BJ (cell line): ENCODE data around the gene TRANK1. TPM values are rescaled to one million over a fixed set of nuclear protein-coding genes. Genes with fewer than 3 reads are reported as not detected.

ENCODE experiments used
- CTCF ChIA-PET: fragments of 350-600 bp; formaldehyde crosslinking; extraction: SDS; loops from one replicate; lab custom pipeline; 2021; ENCODE audit warnings: antibody characterized with exemption, inconsistent platforms; lab: Yijun Ruan, JAX
- POLR2A ChIA-PET: fragments of 300-600 bp; sonication (Branson Sonifier 250); formaldehyde crosslinking; extraction: SDS; loops from one replicate; lab custom pipeline; 2021; ENCODE audit warnings: antibody characterized with exemption; lab: Charles Lee
- DNase-seq: peaks from one replicate; pipeline ENCODE4 v3.0.0-alpha.2; 2011; ENCODE audit warnings: low read depth
- H3K27me3 ChIP-seq: 2 replicates; pipeline ENCODE4 v1.6.0; 2011; ENCODE audit warnings: low read length; ENCODE audit not compliant: control insufficient read depth, insufficient read depth
- H3K36me3 ChIP-seq: 2 replicates; pipeline ENCODE4 v1.5.1; 2011; ENCODE audit warnings: low read length; ENCODE audit not compliant: control insufficient read depth, insufficient read depth
- H3K4me3 ChIP-seq: 2 replicates; pipeline ENCODE4 v1.5.1; 2011; ENCODE audit warnings: low read depth, mild to moderate bottlenecking, control low read depth, low read length
- CTCF ChIP-seq: IDR thresholded peaks from 2 replicates; pipeline ENCODE4 v1.5.1; 2011; ENCODE audit warnings: low read depth, mild to moderate bottlenecking, control low read depth, inconsistent platforms, low read length, moderate library complexity; ENCODE audit not compliant: insufficient read depth
- polyA plus RNA-seq: library from polyadenylated mRNA; depleted of rRNA; stranded (reverse); fragments of >200 nt; gene quantifications from 2 replicates; pipeline ENCODE4 v1.2.3, GENCODE V29; 2011

TRANK1 gene
- polyA plus RNA-seq, 1 experiment, result 11.3 TPM

- POLR2A ChIA-PET, result interaction anchor here (0.5 kb wide), 1 partner anchor 11 kb away, joined by 3 read pairs; no protein-coding TSS in a partner anchor
- peak; percentile 3 for DNase-seq
- Histone ChIP-seq H3K4me3 (no peak overlapping the region), H3K27me3 (no peaks in the 10 kb centered on the region), H3K36me3 (0 out of 2 replicates have a peak, but pooled peaks cover 1% of the 10 kb centered on the region)
- CTCF ChIA-PET, result interaction anchor here (0.5 to 3.7 kb wide), 19 partner anchors 8 to 909 kb away, joined by 3 to 24 read pairs (median 5); no protein-coding TSS in a partner anchor
- TF ChIP-seq CTCF, result peak; percentile 82
Measured at GRCh38 chr3:36868614-36869436, 76.0 kb downstream of the TRANK1 start.

DNA sequence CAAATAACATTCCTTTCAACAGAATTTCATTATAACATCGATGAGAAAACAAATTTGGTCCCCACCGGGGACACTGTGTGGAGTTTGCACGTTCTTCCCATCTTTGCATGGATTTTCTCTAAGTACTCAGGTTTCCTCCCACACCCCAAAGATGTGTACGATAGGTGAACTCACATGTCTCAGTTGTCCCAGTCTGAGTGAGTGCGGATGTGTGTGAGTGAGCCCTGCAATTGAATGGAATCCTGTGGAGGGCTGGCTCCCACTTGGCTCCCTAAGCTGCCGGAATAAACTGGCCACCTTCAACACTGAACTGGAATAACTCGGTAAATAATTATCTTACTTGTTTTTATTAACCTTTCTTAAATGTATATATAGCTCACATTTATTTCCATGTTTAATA is 77.0 kb downstream of the TRANK1 start:
- ChIA-PET POLR2A (no interaction called here), CTCF (interaction anchor here (1.1 to 3.7 kb wide), 12 partner anchors 10 to 908 kb away, joined by 3 to 24 read pairs (median 7); no protein-coding TSS in a partner anchor)
- Histone ChIP-seq H3K36me3 (0 out of 2 replicates have a peak, but pooled peaks cover 1% of the 10 kb centered on the region), H3K27me3 (no peaks in the 10 kb centered on the region), H3K4me3 (no peak overlapping the region)
- no peak for TF ChIP-seq CTCF
- DNase-seq, result no peak

DNA sequence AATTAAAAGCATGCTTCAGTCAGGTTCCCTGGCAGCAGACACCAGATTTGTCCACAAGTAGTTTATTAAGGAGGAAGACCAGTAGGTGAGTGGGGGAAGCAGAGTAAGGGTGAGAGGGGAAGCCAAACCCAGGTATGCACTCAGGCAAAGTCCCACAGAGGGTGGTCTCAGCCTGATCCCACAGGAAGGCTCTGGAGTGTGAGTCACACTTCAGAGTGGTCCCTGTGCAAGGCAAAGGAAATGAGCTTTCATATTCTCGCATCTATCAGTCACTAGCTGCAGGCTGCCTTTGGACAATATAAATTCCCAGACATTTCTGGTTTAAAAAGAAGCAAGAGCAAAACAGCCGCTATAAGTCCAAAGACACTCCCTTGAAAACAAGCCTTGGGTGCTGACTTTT is 78.5 kb downstream of the TRANK1 start:
- ChIA-PET CTCF (interaction anchor here (1.0 to 3.7 kb wide), 4 partner anchors 10 to 27 kb away, joined by 3 to 24 read pairs (median 4); no protein-coding TSS in a partner anchor), POLR2A (no interaction called here)

GRCh38 chr3:36864180-36865053 is 80.4 kb downstream of the TRANK1 start:
- no peak for TF ChIP-seq CTCF
- DNase-seq, result no peak
- Histone ChIP-seq H3K4me3 (no peak overlapping the region), H3K27me3 (no peaks in the 10 kb centered on the region), H3K36me3 (peaks cover 1% of the 10 kb centered on the region; the same call in 1 of the 2 replicates)
- POLR2A ChIA-PET, result no interaction called here
- CTCF ChIA-PET, result no interaction called here

More for the DNA sequence above, 78.5 kb downstream of the TRANK1 start:
- no peak for TF ChIP-seq CTCF
- H3K4me3 ChIP-seq, result no peak overlapping the region
- DNase-seq, result peak; percentile 2
- no peaks in the 10 kb centered on the region for H3K27me3 ChIP-seq
- peaks cover 1% of the 10 kb centered on the region; the same call in 1 of the 2 replicates for H3K36me3 ChIP-seq
